ENCODE results near the gene OR9K2.

- TF ChIP-seq POLR2AphosphoS5 (IDR thresholded peaks at IDR 0.05; ENCODE audit: low read depth, low read length) (no peak), TAF1 (IDR thresholded peaks at IDR 0.05; ENCODE audit: borderline replicate concordance, insufficient read depth, low read length) (no peak), REST (IDR thresholded peaks at IDR 0.05; ENCODE audit: insufficient read depth in 1 of 2, low read depth in 2 of 2, low read length in 2 of 2) (no peak), SIN3A (IDR thresholded peaks at IDR 0.05; ENCODE audit: borderline replicate concordance, insufficient read depth, low read length) (no peak)
These were observed at the start of gene OR9K2 for GRCh38 chr12:55126106-55126505.

Data from PFSK-1 (cell line).